Fibroblast of lung (primary cell): ENCODE measurements around the gene IZUMO1R. TPM values are rescaled to one million over a fixed set of nuclear protein-coding genes. Genes with fewer than 3 reads are reported as not detected.

Source experiments
- DNase-seq, 2 donors: peaks; one replicate each; pipeline versions ENCODE4 v3.0.0 to v3.0.0-alpha.2; 2010; ENCODE audit warnings: low read depth in 2 of 2
- H2AFZ ChIP-seq: 2 replicates; pipeline ENCODE4 v1.5.1; 2012; ENCODE audit warnings: low read length, control low read depth, inconsistent platforms
- H3K27ac ChIP-seq: 2 replicates; pipeline ENCODE4 v1.5.1; 2011; ENCODE audit warnings: low read length, control low read depth; ENCODE audit not compliant: insufficient read depth
- H3K27me3 ChIP-seq: 2 replicates; pipeline ENCODE4 v1.5.1; 2011; ENCODE audit warnings: mild to moderate bottlenecking, low read length; ENCODE audit not compliant: control insufficient read depth, insufficient read depth
- H3K36me3 ChIP-seq: 2 replicates; pipeline ENCODE4 v1.5.1; 2011; ENCODE audit warnings: low read length; ENCODE audit not compliant: control insufficient read depth, insufficient read depth
- H3K4me1 ChIP-seq: 2 replicates; pipeline ENCODE4 v1.5.1; 2011; ENCODE audit warnings: low read length; ENCODE audit not compliant: control insufficient read depth, insufficient read depth; ENCODE audit errors: extremely low read depth
- H3K4me2 ChIP-seq: 2 replicates; pipeline ENCODE4 v1.5.1; 2011; ENCODE audit warnings: low read length, control low read depth; ENCODE audit not compliant: insufficient read depth; ENCODE audit errors: extremely low read depth
- H3K4me3 ChIP-seq, 4 experiments: fragments of 200-600 bp in 1 of 4; sonication (generic) in 1 of 4; replicated peaks in 1 of 4; 2 replicates each; pipeline ENCODE4 v1.5.1; 2011 to 2016; ENCODE audit warnings: low read length in 4 of 4, low read depth in 3 of 4, mild to moderate bottlenecking in 3 of 4, control low read depth in 2 of 4, inconsistent platforms in 1 of 4, mixed read lengths in 1 of 4; ENCODE audit not compliant: insufficient read depth in 1 of 4; ENCODE audit errors: control extremely low read depth in 1 of 4
- H3K79me2 ChIP-seq: 2 replicates; pipeline ENCODE4 v1.5.1; 2012; ENCODE audit warnings: mild to moderate bottlenecking, low read length, inconsistent platforms; ENCODE audit not compliant: control insufficient read depth, insufficient read depth
- H3K9ac ChIP-seq: 2 replicates; pipeline ENCODE4 v1.5.1; 2011; ENCODE audit warnings: mild to moderate bottlenecking, low read length, control low read depth; ENCODE audit not compliant: insufficient read depth
- H3K9me3 ChIP-seq: 2 replicates; pipeline ENCODE4 v1.5.1; 2012; ENCODE audit warnings: low read depth, low read length; ENCODE audit not compliant: control insufficient read depth, insufficient read depth
- H4K20me1 ChIP-seq: 2 replicates; pipeline ENCODE4 v1.5.1; 2011; ENCODE audit warnings: low read length; ENCODE audit not compliant: control insufficient read depth, insufficient read depth; ENCODE audit errors: extremely low read depth
- EZH2 ChIP-seq: IDR thresholded peaks from 2 replicates; pipeline ENCODE4 v1.5.1; 2012; ENCODE audit warnings: low read length, control low read depth, mild to moderate bottlenecking; ENCODE audit errors: missing control alignments
- polyA plus RNA-seq, 2 donors: library from polyadenylated mRNA; depleted of rRNA in 1 of 2; stranded (reverse) in 1 of 2; unstranded in 1 of 2; fragments of >200 nt; gene quantifications; 2 replicates each; pipeline ENCODE4 v1.2.1, GENCODE V29; 2011 to 2012; ENCODE audit warnings: missing spikeins in 1 of 2
- total RNA-seq: library from RNA; depleted of rRNA; stranded (reverse); fragments of >200 nt; gene quantifications from 2 replicates; pipeline ENCODE4 v1.2.1, GENCODE V29; 2014
- TF ChIP-seq, protein P1 (sequence below), 2 donors: IDR thresholded peaks in 1 of 2; conservative IDR thresholded peaks in 1 of 2; 1 replicate in 1 of 2; 2 replicates in 1 of 2; pipeline ENCODE4 v1.5.1; 2011 to 2012; ENCODE audit warnings: low read length in 2 of 2, control low read depth in 1 of 2, inconsistent platforms in 1 of 2, low read depth in 1 of 2, mild to moderate bottlenecking in 1 of 2

The IZUMO1R gene
- total and polyA plus RNA-seq, 2 donors (not counting 1 experiment from before 2014, with no cell fraction given) = not detected

DNA sequence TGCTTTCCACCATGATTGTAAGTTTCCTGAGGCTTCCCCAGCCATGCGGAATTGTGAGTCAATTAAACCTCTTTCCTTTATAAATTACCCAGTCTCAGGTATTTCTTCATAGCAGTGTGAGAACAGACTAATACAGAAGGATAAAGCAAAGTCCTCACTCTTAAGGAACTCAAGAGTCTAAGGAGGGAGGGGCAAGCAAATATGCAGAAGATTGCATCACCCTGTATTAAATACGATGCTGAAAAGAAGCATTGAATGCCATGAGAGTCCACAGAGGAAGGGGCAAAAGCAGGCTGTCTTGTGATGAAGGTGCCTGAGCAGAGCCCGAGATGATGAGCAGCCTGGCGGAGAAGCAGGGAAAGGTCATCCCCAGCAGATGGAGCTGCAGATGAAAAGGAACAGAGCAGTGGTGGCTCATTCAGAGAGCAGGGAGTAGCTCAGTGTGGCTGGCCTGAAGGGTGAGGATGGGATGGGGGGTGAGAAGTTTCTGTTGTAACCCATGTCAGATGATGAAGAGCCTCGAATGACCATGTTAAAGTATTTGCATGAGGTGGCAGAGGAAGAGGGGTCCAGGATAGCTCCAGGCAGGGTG, 6.3 kb upstream of the IZUMO1R start:
- H3K4me3 ChIP-seq = no peak overlapping the region
- DNase-seq = no peak
- TF ChIP-seq EZH2 = no peak
- TF ChIP-seq, protein P1, sequence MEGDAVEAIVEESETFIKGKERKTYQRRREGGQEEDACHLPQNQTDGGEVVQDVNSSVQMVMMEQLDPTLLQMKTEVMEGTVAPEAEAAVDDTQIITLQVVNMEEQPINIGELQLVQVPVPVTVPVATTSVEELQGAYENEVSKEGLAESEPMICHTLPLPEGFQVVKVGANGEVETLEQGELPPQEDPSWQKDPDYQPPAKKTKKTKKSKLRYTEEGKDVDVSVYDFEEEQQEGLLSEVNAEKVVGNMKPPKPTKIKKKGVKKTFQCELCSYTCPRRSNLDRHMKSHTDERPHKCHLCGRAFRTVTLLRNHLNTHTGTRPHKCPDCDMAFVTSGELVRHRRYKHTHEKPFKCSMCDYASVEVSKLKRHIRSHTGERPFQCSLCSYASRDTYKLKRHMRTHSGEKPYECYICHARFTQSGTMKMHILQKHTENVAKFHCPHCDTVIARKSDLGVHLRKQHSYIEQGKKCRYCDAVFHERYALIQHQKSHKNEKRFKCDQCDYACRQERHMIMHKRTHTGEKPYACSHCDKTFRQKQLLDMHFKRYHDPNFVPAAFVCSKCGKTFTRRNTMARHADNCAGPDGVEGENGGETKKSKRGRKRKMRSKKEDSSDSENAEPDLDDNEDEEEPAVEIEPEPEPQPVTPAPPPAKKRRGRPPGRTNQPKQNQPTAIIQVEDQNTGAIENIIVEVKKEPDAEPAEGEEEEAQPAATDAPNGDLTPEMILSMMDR (conservative IDR thresholded peaks at IDR 0.05 in 1 of 2, IDR thresholded peaks at IDR 0.05 in 1 of 2; ENCODE audit: low read depth in 1 of 2, low read length in 2 of 2) = no peak
- H3K4me1 ChIP-seq = no peaks in the 10 kb centered on the region
- no peak overlapping the region for H3K27ac ChIP-seq
- H3K27me3 ChIP-seq = no peaks in the 10 kb centered on the region
- no peaks in the 10 kb centered on the region for H3K79me2 ChIP-seq
- no peak overlapping the region for H2AFZ ChIP-seq
- no peaks in the 10 kb centered on the region for H3K36me3 ChIP-seq
- no peak overlapping the region for H3K9ac ChIP-seq
- H3K4me2 ChIP-seq = no peak overlapping the region
- H4K20me1 ChIP-seq = no peaks in the 10 kb centered on the region
- H3K9me3 ChIP-seq = no peaks in the 10 kb centered on the region

DNA sequence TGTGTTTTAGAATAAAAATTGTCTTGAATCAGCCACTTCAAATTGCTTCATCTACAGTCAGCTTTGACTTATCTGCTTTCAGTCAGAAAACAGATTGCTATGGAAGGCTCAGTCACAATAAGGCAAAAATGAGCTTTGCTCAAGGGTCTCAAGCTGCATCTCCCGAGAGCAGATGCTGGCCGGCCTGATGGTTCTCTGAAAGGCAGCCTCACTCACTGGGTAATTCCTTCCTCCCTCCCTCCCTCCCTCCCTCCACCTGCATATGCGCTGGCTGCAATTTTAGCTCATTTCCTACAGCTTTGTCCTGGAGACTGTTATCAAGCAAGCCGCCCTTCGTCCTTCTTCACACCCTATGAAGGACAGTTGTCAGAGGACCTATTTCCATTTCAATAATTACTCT, 1.6 kb upstream of the IZUMO1R start:
- Histone ChIP-seq H3K79me2 (no peaks in the 10 kb centered on the region), H3K27me3 (no peaks in the 10 kb centered on the region), H3K36me3 (no peaks in the 10 kb centered on the region), H3K27ac (no peak overlapping the region), H3K9me3 (no peaks in the 10 kb centered on the region), H3K4me2 (no peak overlapping the region), H3K4me3 (no peak overlapping the region), H3K4me1 (no peaks in the 10 kb centered on the region), H3K9ac (no peak overlapping the region), H4K20me1 (no peaks in the 10 kb centered on the region), H2AFZ (no peak overlapping the region)
- DNase-seq = no peak
- TF ChIP-seq EZH2 = no peak
- TF ChIP-seq, protein P1 (conservative IDR thresholded peaks at IDR 0.05 in 1 of 2, IDR thresholded peaks at IDR 0.05 in 1 of 2; ENCODE audit: low read depth in 1 of 2, low read length in 2 of 2) = no peak

DNA sequence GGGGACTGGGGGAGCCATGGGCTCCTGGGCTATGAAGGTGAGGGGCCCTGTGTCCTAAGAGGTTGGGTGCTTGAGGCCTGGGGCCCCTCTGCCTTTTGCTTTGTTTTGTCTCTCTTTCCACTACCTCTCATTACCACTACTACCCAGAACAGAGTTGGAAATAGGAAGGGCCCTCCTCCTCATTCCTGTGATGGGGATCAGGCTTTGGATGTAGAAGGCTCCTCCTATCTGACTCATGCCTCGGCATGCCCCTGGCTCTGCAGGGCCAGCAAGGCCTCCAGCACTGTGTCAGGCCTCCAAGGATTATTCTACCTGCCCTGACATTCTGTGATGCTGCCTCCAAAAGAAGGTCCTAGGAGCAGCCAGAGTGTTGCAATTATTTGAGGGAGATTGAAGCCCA, 766 bp downstream of the IZUMO1R start:
- DNase-seq = peak; percentile 5 to 26

More for the DNA sequence above, 766 bp downstream of the IZUMO1R start:
- Histone ChIP-seq H3K79me2 (no peaks in the 10 kb centered on the region), H3K27me3 (no peaks in the 10 kb centered on the region), H3K4me1 (no peaks in the 10 kb centered on the region), H3K27ac (no peak overlapping the region), H3K4me2 (no peak overlapping the region), H2AFZ (no peak overlapping the region), H3K4me3 (no peak overlapping the region), H4K20me1 (no peaks in the 10 kb centered on the region), H3K36me3 (no peaks in the 10 kb centered on the region), H3K9me3 (no peaks in the 10 kb centered on the region), H3K9ac (no peak overlapping the region)
- TF ChIP-seq, protein P1 (conservative IDR thresholded peaks at IDR 0.05 in 1 of 2, IDR thresholded peaks at IDR 0.05 in 1 of 2; ENCODE audit: low read depth in 1 of 2, low read length in 2 of 2) = no peak
- no peak for TF ChIP-seq EZH2
